ENCODE data around the gene TRMT112. TPM values are rescaled to one million over a fixed set of nuclear protein-coding genes. Genes with fewer than 3 reads are reported as not detected.

TRMT112 gene
- total RNA-seq, 6 experiments from 2014 or later: 246 to 269 (median 261) TPM

GRCh38 chr11:64342869-64343745 lies 25.7 kb upstream of the TRMT112 start:
- Mint-ChIP-seq H3K4me3 (no peak overlapping the region), H3K27me3 (ENCODE audit: insufficient read depth) (peaks cover 7% of the 10 kb centered on the region), H3K36me3 (ENCODE audit: low read depth) (no peaks in the 10 kb centered on the region), H3K9me3 (no peaks in the 10 kb centered on the region), H3K4me1 (ENCODE audit: low read depth) (no peaks in the 10 kb centered on the region), H3K27ac (no peak overlapping the region; the same call in 1 of the 2 replicates)
- DNase-seq: no peak
- no peak for TF ChIP-seq CTCF (IDR thresholded peaks at IDR 0.05)

- Mint-ChIP-seq H3K27me3 (ENCODE audit: insufficient read depth) (peaks cover 8% of the 10 kb centered on the region; the same call in 1 of the 2 replicates), H3K36me3 (ENCODE audit: low read depth) (no peaks in the 10 kb centered on the region), H3K27ac (peak overlapping the region; percentile 68), H3K4me3 (peak overlapping the region; percentile 66), H3K4me1 (ENCODE audit: low read depth) (no peaks in the 10 kb centered on the region), H3K9me3 (no peaks in the 10 kb centered on the region)
- peak; percentile 88 for DNase-seq
- peak; percentile 74 for TF ChIP-seq CTCF (IDR thresholded peaks at IDR 0.05)
These were observed 24.8 kb upstream of the TRMT112 start for GRCh38 chr11:64341851-64342791.

GRCh38 chr11:64341429-64341828 lies 24.1 kb upstream of the TRMT112 start:
- Mint-ChIP-seq H3K27me3 (ENCODE audit: insufficient read depth) (peaks cover 8% of the 10 kb centered on the region; the same call in 1 of the 2 replicates), H3K4me1 (ENCODE audit: low read depth) (no peaks in the 10 kb centered on the region), H3K27ac (no peak overlapping the region), H3K4me3 (no peak overlapping the region), H3K36me3 (ENCODE audit: low read depth) (no peaks in the 10 kb centered on the region), H3K9me3 (no peaks in the 10 kb centered on the region)
- no peak for DNase-seq
- TF ChIP-seq CTCF (IDR thresholded peaks at IDR 0.05): no peak

GRCh38 chr11:64340671-64341335 lies 23.4 kb upstream of the TRMT112 start:
- no peak; the same call in 1 of the 2 replicates for TF ChIP-seq CTCF (IDR thresholded peaks at IDR 0.05)
- peaks cover 8% of the 10 kb centered on the region; the same call in 1 of the 2 replicates for H3K27me3 Mint-ChIP-seq (ENCODE audit: insufficient read depth)
- H3K27ac Mint-ChIP-seq: no peak overlapping the region
- H3K9me3 Mint-ChIP-seq: no peaks in the 10 kb centered on the region
- H3K4me3 Mint-ChIP-seq: no peak overlapping the region
- DNase-seq: no peak
- H3K4me1 Mint-ChIP-seq (ENCODE audit: low read depth): no peaks in the 10 kb centered on the region
- H3K36me3 Mint-ChIP-seq (ENCODE audit: low read depth): no peaks in the 10 kb centered on the region

GRCh38 chr11:64339754-64340408 lies 22.5 kb upstream of the TRMT112 start, which contains the start of gene CCDC88B:
Gene CCDC88B, plus strand, starts transcription at chr11:64340204. Its CDS starts 63 bp downstream, at chr11:64340267.
- no peaks in the 10 kb centered on the region for H3K9me3 Mint-ChIP-seq
- no peaks in the 10 kb centered on the region for H3K36me3 Mint-ChIP-seq (ENCODE audit: low read depth)
- no peak for TF ChIP-seq CTCF (IDR thresholded peaks at IDR 0.05)
- H3K4me3 Mint-ChIP-seq: no peak within 1 kb of the TSS
- peaks cover 5% of the 10 kb centered on the region; the same call in 1 of the 2 replicates for H3K27me3 Mint-ChIP-seq (ENCODE audit: insufficient read depth)
- no peak within 1 kb of the TSS for H3K27ac Mint-ChIP-seq
- DNase-seq: no peak
- H3K4me1 Mint-ChIP-seq (ENCODE audit: low read depth): peaks cover 8% of the 10 kb centered on the region

All from HFFc6 (cell line).